HEK293 (cell line): Measurements from ENCODE around the gene PIBF1.

ENCODE experiments used
- CTCF ChIA-PET: fragments of 350-600 bp; formaldehyde crosslinking; extraction: SDS; loops from one replicate; lab custom pipeline; 2021; ENCODE audit warnings: antibody characterized with exemption; lab: Yijun Ruan, JAX
- POLR2A ChIA-PET: fragments of 300-600 bp; formaldehyde crosslinking; extraction: SDS; loops from one replicate; lab custom pipeline; 2020; ENCODE audit warnings: antibody characterized with exemption, inconsistent platforms; lab: Yijun Ruan, JAX
- H3K27ac ChIP-seq: fragments of 200-500 bp; sonication (Bioruptor generic); 2 replicates; pipeline ENCODE4 v1.5.1; 2014; ENCODE audit warnings: low read depth, low read length, control low read depth, inconsistent platforms; ENCODE audit errors: extremely low read depth
- H3K36me3 ChIP-seq, 2 experiments: fragments of 200-500 bp in 1 of 2; sonication (Bioruptor generic) in 1 of 2; 1 replicate in 1 of 2; 2 replicates in 1 of 2; pipeline ENCODE4 v1.5.1; 2014 to 2017; ENCODE audit warnings: inconsistent platforms in 2 of 2, low read length in 2 of 2; ENCODE audit not compliant: control insufficient read depth in 2 of 2, insufficient read depth in 1 of 2
- H3K4me1 ChIP-seq: fragments of 200-500 bp; sonication (Bioruptor generic); 2 replicates; pipeline ENCODE4 v1.5.1; 2014; ENCODE audit warnings: mild to moderate bottlenecking, low read length, inconsistent platforms; ENCODE audit not compliant: control insufficient read depth, insufficient read depth
- H3K4me3 ChIP-seq: 2 replicates; pipeline ENCODE4 v1.5.1; 2011; ENCODE audit warnings: low read depth, mild to moderate bottlenecking, control low read depth, low read length, moderate library complexity
- H3K9me3 ChIP-seq: fragments of 200-500 bp; sonication (Bioruptor generic); 2 replicates; pipeline ENCODE4 v1.5.1; 2014; ENCODE audit warnings: low read depth, low read length, inconsistent platforms; ENCODE audit not compliant: control insufficient read depth, insufficient read depth
- FEZF1 ChIP-seq: fragments of 450-650 bp; formaldehyde crosslinking; IDR thresholded peaks from 2 replicates; pipeline ENCODE4 v1.5.1; 2016; ENCODE audit warnings: missing biosample characterization, missing genetic modification characterization
- GFI1B ChIP-seq: fragments of 450-650 bp; formaldehyde crosslinking; IDR thresholded peaks from 2 replicates; pipeline ENCODE4 v1.5.1; 2016; ENCODE audit warnings: missing biosample characterization, missing genetic modification characterization
- KLF7 ChIP-seq: fragments of 450-650 bp; formaldehyde crosslinking; IDR thresholded peaks from 2 replicates; pipeline ENCODE4 v1.5.1; 2016; ENCODE audit warnings: missing biosample characterization, missing genetic modification characterization, borderline replicate concordance
- SCRT1 ChIP-seq: fragments of 450-650 bp; formaldehyde crosslinking; IDR thresholded peaks from 2 replicates; pipeline ENCODE4 v1.5.1; 2016; ENCODE audit warnings: missing biosample characterization, missing genetic modification characterization, borderline replicate concordance
- TRIM28 ChIP-seq: IDR thresholded peaks from 2 replicates; pipeline ENCODE4 v1.6.1; 2011; ENCODE audit warnings: low read length, control low read depth, borderline replicate concordance
- ZNF132 ChIP-seq: fragments of 450-650 bp; formaldehyde crosslinking; IDR thresholded peaks from 2 replicates; pipeline ENCODE4 v1.5.1; 2017; ENCODE audit warnings: missing biosample characterization, missing genetic modification characterization, borderline replicate concordance
- ZNF184 ChIP-seq: fragments of 450-650 bp; IDR thresholded peaks from 2 replicates; pipeline ENCODE4 v1.5.1; 2018; ENCODE audit warnings: missing biosample characterization, mild to moderate bottlenecking, missing genetic modification characterization
- ZNF2 ChIP-seq: fragments of 450-650 bp; formaldehyde crosslinking; IDR thresholded peaks from 2 replicates; pipeline ENCODE4 v1.5.1; 2016; ENCODE audit warnings: missing biosample characterization, missing genetic modification characterization
- ZNF221 ChIP-seq: fragments of 450-650 bp; formaldehyde crosslinking; IDR thresholded peaks from 2 replicates; pipeline ENCODE4 v1.5.1; 2017; ENCODE audit warnings: missing biosample characterization, missing genetic modification characterization, borderline replicate concordance
- ZNF23 ChIP-seq: fragments of 450-650 bp; formaldehyde crosslinking; IDR thresholded peaks from 2 replicates; pipeline ENCODE4 v1.5.1; 2016; ENCODE audit warnings: missing biosample characterization, missing genetic modification characterization, borderline replicate concordance
- ZNF521 ChIP-seq: fragments of 450-650 bp; formaldehyde crosslinking; IDR thresholded peaks from 2 replicates; pipeline ENCODE4 v1.5.1; 2017; ENCODE audit warnings: missing biosample characterization, mild to moderate bottlenecking, missing genetic modification characterization
- ZNF549 ChIP-seq: fragments of 450-650 bp; IDR thresholded peaks from 2 replicates; pipeline ENCODE4 v1.5.1; 2018; ENCODE audit warnings: missing biosample characterization, missing genetic modification characterization, mild to moderate bottlenecking, inconsistent platforms, moderate library complexity
- ZNF626 ChIP-seq: fragments of 450-650 bp; sonication (Bioruptor Pico); formaldehyde crosslinking; IDR thresholded peaks from 2 replicates; pipeline ENCODE4 v1.5.1; 2018; ENCODE audit warnings: missing biosample characterization, missing genetic modification characterization, inconsistent platforms
- TF ChIP-seq, protein P1 (sequence below): fragments of 450-650 bp; formaldehyde crosslinking; IDR thresholded peaks from 2 replicates; pipeline ENCODE4; 2016; ENCODE audit warnings: missing biosample characterization, missing genetic modification characterization
- TF ChIP-seq, protein P2 (sequence below): fragments of 450-650 bp; formaldehyde crosslinking; IDR thresholded peaks from 2 replicates; pipeline ENCODE4 v1.5.1; 2016; ENCODE audit warnings: missing biosample characterization, missing genetic modification characterization
- TF ChIP-seq, protein P3 (sequence below): fragments of 450-650 bp; formaldehyde crosslinking; IDR thresholded peaks from 2 replicates; pipeline ENCODE4 v1.5.1; 2016; ENCODE audit warnings: missing biosample characterization, missing genetic modification characterization
- TF ChIP-seq, protein P4 (sequence below): fragments of 450-650 bp; formaldehyde crosslinking; conservative IDR thresholded peaks from 2 replicates; pipeline ENCODE4 v1.5.1; 2016; ENCODE audit warnings: low read depth, missing biosample characterization, missing genetic modification characterization
- TF ChIP-seq, protein P5 (sequence below): fragments of 450-650 bp; formaldehyde crosslinking; IDR thresholded peaks from 2 replicates; pipeline ENCODE4 v1.5.1; 2017; ENCODE audit warnings: missing biosample characterization, missing genetic modification characterization

Gene PIBF1

DNA sequence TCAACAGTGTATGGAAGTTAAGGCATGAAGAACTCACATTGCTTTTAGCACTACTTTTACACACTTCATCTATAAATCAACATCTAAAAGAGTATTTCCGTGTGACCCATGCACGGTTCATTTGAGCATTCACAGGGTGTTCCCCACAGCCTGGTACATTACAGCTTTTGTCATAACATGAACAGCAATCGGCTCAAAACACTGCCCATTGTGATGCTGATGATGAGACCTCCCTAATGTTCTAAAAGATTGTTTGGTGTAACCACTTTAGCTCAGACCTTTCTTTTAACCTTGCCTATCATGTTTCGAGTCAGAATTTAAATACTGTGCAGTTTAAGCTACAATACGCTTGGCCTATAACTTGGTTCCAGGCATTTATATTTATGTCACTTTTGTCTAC is 272.8 kb downstream of the PIBF1 start:
- Histone ChIP-seq H3K27ac (no peak overlapping the region), H3K4me1 (no peaks in the 10 kb centered on the region), H3K4me3 (no peak overlapping the region), H3K9me3 (no peaks in the 10 kb centered on the region), H3K36me3 (no peaks in the 10 kb centered on the region)
- CTCF ChIA-PET: no interaction called here
- TF ChIP-seq KLF7 (tag by site-specific recombination) (no peak), ZNF626 (tag by site-specific recombination) (no peak), ZNF549 (tag by site-specific recombination) (no peak), ZNF184 (tag by site-specific recombination) (no peak), ZNF521 (tag by site-specific recombination) (no peak), ZNF221 (tag by site-specific recombination) (no peak), ZNF132 (tag by site-specific recombination) (no peak), ZNF23 (tag by site-specific recombination) (no peak), TRIM28 (no peak), SCRT1 (tag by site-specific recombination) (no peak), GFI1B (tag by site-specific recombination) (no peak), FEZF1 (tag by site-specific recombination) (no peak), ZNF2 (tag by site-specific recombination) (no peak)
- TF ChIP-seq, protein P1, sequence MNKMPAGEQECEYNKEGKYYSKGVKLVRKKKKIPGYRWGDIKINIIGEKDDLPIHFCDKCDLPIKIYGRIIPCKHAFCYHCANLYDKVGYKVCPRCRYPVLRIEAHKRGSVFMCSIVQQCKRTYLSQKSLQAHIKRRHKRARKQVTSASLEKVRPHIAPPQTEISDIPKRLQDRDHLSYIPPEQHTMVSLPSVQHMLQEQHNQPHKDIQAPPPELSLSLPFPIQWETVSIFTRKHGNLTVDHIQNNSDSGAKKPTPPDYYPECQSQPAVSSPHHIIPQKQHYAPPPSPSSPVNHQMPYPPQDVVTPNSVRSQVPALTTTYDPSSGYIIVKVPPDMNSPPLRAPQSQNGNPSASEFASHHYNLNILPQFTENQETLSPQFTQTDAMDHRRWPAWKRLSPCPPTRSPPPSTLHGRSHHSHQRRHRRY: no peak
- TF ChIP-seq, protein P2, sequence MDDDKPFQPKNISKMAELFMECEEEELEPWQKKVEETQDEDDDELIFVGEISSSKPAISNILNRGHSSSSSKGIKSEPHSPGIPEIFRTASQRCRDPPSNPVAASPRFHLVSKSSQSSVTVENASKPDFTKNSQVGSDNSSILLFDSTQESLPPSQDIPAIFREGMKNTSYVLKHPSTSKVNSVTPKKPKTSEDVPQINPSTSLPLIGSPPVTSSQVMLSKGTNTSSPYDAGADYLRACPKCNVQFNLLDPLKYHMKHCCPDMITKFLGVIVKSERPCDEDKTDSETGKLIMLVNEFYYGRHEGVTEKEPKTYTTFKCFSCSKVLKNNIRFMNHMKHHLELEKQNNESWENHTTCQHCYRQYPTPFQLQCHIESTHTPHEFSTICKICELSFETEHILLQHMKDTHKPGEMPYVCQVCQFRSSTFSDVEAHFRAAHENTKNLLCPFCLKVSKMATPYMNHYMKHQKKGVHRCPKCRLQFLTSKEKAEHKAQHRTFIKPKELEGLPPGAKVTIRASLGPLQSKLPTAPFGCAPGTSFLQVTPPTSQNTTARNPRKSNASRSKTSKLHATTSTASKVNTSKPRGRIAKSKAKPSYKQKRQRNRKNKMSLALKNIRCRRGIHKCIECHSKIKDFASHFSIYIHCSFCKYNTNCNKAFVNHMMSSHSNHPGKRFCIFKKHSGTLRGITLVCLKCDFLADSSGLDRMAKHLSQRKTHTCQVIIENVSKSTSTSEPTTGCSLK (tag by site-specific recombination): no peak
- TF ChIP-seq, protein P3, sequence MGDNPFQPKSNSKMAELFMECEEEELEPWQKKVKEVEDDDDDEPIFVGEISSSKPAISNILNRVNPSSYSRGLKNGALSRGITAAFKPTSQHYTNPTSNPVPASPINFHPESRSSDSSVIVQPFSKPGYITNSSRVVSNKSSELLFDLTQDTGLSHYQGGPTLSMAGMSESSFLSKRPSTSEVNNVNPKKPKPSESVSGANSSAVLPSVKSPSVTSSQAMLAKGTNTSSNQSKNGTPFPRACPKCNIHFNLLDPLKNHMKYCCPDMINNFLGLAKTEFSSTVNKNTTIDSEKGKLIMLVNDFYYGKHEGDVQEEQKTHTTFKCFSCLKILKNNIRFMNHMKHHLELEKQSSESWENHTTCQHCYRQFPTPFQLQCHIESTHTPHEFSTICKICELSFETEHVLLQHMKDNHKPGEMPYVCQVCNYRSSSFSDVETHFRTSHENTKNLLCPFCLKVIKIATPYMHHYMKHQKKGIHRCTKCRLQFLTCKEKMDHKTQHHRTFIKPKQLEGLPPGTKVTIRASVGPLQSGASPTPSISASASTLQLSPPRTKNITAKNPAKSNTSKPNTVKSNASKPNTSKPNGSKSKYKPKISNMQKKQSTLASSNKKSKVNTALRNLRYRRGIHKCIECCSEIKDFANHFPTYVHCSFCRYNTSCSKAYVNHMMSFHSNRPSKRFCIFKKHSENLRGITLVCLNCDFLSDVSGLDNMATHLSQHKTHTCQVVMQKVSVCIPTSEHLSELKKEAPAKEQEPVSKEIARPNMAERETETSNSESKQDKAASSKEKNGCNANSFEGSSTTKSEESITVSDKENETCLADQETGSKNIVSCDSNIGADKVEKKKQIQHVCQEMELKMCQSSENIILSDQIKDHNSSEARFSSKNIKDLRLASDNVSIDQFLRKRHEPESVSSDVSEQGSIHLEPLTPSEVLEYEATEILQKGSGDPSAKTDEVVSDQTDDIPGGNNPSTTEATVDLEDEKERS (tag by site-specific recombination): no peak
- TF ChIP-seq, protein P4, sequence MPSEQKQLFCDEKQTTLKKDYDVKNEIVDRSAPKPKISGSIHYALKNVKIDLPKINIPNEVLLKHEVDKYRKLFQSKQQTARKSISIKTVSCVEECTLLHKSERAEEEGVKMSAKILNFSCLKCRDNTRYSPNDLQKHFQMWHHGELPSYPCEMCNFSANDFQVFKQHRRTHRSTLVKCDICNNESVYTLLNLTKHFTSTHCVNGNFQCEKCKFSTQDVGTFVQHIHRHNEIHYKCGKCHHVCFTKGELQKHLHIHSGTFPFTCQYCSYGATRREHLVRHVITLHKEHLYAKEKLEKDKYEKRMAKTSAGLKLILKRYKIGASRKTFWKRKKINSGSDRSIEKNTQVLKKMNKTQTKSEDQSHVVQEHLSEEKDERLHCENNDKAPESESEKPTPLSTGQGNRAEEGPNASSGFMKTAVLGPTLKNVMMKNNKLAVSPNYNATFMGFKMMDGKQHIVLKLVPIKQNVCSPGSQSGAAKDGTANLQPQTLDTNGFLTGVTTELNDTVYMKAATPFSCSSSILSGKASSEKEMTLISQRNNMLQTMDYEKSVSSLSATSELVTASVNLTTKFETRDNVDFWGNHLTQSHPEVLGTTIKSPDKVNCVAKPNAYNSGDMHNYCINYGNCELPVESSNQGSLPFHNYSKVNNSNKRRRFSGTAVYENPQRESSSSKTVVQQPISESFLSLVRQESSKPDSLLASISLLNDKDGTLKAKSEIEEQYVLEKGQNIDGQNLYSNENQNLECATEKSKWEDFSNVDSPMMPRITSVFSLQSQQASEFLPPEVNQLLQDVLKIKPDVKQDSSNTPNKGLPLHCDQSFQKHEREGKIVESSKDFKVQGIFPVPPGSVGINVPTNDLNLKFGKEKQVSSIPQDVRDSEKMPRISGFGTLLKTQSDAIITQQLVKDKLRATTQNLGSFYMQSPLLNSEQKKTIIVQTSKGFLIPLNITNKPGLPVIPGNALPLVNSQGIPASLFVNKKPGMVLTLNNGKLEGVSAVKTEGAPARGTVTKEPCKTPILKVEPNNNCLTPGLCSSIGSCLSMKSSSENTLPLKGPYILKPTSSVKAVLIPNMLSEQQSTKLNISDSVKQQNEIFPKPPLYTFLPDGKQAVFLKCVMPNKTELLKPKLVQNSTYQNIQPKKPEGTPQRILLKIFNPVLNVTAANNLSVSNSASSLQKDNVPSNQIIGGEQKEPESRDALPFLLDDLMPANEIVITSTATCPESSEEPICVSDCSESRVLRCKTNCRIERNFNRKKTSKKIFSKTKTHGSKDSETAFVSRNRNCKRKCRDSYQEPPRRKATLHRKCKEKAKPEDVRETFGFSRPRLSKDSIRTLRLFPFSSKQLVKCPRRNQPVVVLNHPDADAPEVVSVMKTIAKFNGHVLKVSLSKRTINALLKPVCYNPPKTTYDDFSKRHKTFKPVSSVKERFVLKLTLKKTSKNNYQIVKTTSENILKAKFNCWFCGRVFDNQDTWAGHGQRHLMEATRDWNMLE (tag by site-specific recombination): no peak
- TF ChIP-seq, protein P5, sequence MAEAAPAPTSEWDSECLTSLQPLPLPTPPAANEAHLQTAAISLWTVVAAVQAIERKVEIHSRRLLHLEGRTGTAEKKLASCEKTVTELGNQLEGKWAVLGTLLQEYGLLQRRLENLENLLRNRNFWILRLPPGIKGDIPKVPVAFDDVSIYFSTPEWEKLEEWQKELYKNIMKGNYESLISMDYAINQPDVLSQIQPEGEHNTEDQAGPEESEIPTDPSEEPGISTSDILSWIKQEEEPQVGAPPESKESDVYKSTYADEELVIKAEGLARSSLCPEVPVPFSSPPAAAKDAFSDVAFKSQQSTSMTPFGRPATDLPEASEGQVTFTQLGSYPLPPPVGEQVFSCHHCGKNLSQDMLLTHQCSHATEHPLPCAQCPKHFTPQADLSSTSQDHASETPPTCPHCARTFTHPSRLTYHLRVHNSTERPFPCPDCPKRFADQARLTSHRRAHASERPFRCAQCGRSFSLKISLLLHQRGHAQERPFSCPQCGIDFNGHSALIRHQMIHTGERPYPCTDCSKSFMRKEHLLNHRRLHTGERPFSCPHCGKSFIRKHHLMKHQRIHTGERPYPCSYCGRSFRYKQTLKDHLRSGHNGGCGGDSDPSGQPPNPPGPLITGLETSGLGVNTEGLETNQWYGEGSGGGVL (tag by site-specific recombination): no peak
- POLR2A ChIA-PET: no interaction called here
